HG03108 (cell line): ENCODE data around the gene NDUFB10.
"Not testable (repeated sequence)": the region's sequence is repeated elsewhere in the genome, so short reads cannot be mapped to it uniquely, and the experiment has no call there.

Experiments used
- ATAC-seq: cut with Tn5 transposase; IDR thresholded peaks from one replicate; pipeline ENCODE4 v1.9.1; 2021; ENCODE audit warnings: moderate library complexity; ENCODE audit not compliant: unreplicated experiment

NDUFB10 gene

GRCh38 chr16:1959269-1960039, at the start of gene NDUFB10:
NDUFB10 (plus strand) TSS chr16:1959538; CDS start chr16:1959625, 87 bp downstream.
- peak; percentile 81 for ATAC-seq

DNA sequence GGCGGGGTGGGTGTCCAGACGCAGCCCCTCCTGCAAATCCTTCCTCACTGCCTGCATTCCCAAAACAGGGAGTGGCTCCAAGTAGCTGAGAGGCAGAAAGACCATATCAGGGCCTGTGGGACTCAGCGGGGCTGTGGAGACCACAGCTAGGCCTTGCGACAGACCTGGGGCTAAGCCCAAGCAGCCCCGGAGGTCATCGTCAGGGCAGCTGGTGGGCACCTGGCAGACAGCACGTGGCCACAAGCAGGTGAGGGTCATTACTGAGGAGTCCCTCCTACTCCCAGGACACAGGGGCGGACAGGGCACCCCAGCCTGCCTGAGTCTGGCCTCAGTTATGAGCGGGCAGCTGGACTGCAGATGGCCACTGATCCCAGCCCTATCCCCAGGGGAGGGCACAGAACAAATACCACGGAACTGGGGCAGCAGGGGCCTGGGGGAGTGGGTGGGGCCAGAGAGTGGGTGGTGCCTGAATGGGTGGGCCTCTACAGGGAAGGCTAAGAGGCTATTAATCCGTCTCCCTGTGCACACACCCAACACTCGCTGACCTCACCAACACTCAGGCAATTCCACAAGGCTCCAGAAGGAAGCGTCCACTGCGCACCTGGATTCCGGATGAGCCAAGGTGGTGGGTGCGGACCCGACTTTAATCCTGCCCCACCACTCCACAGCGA, 49.6 kb upstream of the NDUFB10 start:
- ATAC-seq = no peak

- no peak for ATAC-seq
Observed at GRCh38 chr16:1911467-1912214, 47.7 kb upstream of the NDUFB10 start.

- no peak for ATAC-seq
Observed at GRCh38 chr16:1912215-1912543, 47.2 kb upstream of the NDUFB10 start.

DNA sequence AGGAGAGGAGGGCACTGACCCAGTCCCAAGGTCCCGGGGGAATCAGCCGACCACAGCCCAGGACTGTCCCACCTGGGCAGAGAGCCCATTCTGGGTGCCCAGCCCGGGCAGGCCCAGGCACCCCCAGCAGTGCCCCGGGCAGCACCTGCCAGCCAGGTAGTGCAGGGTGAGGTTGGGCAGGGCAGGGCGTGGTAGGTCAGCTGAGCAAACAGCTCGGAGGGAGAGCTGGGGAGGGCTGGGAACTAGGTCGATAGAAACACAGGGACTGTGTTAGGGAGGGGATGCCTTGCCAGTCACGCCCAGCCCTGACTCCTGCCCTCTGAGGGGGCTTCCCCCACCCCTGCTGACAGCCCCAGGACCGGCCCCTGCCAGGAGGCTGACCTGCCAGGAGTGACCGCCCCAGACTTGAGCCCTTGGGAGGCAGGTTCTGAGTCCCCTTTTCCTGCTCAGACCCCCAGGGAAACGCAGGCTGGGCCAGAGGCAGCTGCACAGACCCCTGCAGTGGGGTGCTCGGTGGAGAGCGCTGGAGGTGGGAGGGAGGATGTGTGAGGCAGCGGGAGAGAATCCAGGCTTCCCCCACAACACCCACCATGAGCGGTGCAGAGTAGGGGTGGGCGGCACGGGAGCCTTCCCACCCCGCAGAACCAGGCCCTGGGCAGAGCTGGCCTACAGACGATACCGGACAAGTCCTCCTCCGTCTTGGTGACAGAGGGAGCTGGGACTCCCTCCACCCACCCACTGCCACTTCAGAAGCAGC, 45.8 kb upstream of the NDUFB10 start:
- ATAC-seq = no peak

- ATAC-seq = no peak
Observed at GRCh38 chr16:1914084-1914608, 45.2 kb upstream of the NDUFB10 start.

GRCh38 chr16:1914988-1915387, 44.4 kb upstream of the NDUFB10 start:
- ATAC-seq = no peak

DNA sequence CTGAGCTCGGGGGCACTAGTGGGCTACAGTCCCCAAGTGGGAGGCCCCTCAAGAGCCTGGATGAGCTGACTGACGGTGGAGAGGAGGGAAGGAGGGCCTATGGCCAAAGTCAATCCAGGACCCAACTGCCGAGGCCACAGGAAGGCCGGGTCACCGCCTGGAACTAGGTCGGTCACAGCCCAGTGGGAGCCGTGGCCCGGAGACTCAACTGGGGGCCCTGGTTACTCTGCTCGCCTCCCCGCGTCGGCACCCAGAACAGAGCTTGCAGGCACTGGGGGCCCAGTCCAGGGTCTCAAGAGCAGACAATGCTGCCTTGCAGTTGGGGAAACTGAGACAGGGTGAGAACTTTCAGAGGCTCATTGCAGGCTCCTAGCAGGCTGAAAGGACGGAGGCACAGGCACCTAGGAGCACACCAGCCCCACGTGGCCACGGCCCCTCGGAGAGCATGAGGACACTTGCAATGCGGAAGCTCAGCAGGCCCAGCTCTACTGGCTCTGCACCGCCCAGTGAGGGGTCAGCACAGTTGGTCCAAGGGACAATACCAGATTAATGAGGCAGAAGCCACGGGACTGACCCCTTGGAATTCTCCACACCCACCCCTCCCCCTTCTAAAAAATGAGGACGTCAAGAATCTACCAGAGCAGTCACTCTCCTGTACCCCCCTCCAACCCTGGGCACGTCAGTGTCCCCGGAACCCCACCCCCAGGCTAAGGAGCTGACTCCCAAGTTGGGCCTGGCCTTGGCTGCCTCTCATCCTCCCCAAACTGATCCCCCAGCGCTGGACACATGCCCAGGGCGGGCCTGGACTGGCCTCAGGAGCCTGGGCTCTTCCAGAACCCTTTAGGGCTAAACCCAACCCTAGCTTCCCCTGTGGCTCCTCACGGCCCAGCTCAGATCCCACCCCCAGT, 43.4 kb upstream of the NDUFB10 start:
- no peak for ATAC-seq

DNA sequence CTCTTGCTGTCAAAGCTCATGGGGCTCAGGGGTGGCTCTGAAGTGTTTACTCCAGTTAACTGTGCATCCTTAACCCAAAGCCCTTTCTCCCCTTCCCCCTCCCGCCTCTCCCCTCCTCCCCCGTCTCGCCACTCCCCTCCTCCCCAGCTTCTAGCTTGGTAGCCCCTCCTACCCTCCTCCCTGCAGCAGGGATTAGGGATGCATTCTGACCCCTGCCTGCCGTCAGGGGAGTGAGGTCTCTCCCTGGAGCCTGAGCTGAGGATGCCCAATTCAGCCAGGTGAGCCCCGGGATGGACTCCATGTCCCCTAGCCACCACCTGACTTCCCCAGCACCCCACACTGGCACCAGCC, 42.7 kb upstream of the NDUFB10 start:
- ATAC-seq = no peak

GRCh38 chr16:1917056-1917664, 42.2 kb upstream of the NDUFB10 start:
- ATAC-seq = no peak

- ATAC-seq = no peak
Observed at GRCh38 chr16:1917665-1918350, 41.5 kb upstream of the NDUFB10 start.

GRCh38 chr16:1918351-1919326, 40.7 kb upstream of the NDUFB10 start, which contains the start of gene HS3ST6:
HS3ST6 (minus strand) TSS chr16:1918415; CDS start chr16:1918323, 92 bp downstream.
- no peak for ATAC-seq

DNA sequence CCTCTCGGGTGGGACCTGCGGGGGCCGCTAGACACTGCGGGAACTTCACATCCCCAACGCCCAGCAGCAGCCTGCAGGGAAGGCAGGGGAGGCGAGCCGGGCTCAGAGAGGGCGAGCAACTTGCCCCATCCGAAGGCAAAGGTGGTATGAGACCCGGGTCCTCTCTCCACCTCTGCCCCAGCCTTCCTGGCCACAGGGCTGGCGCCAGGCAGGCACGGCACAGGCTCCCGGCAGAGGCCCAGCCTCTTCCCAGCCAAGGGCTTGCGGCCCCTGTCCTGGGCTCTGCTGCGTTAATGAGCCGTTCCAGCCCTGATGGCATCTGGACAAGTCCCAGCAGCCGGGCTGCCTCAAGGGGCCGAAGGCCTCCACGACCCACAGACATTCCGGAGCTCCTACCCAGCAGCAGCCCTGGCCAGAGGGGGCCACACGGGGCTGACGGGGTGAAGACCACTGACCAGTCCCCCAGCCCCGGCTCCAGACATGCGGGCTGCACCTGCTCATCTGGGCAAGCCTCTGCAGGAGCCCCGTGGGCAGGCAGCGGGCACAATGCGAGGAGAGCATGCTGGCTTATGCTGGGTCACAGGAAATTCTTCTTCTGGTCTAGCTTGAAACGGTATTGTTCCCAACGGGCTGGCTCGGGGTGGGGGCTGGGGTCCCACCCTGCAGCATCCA, 39.9 kb upstream of the NDUFB10 start:
- no peak for ATAC-seq

DNA sequence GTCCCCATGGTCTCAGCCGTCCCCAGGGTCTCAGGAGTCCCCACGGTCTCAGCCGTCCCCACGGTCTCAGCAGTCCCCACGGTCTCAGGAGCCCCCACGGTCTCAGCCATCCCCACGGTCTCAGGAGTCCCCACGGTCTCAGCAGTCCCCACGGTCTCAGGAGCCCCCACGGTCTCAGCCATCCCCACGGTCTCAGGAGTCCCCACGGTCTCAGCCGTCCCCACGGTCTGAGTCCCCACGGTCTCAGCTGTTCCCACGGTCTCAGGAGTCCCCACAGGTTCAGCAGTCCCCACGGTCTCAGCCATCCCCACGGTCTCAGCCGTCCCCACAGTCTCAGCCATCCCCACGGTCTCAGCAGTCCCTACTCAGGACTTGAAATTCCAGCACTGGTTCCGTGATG, 39.2 kb upstream of the NDUFB10 start:
- ATAC-seq = not testable (repeated sequence)

- ATAC-seq = no peak
Observed at GRCh38 chr16:1920727-1921171, 38.6 kb upstream of the NDUFB10 start.

- ATAC-seq = no peak
Observed at GRCh38 chr16:1922357-1922756, 37.0 kb upstream of the NDUFB10 start.
